NK-92 treated with Interleukin-12 subunit alpha and Interleukin-12 subunit beta, amount 100 ng/mL, for 24 hours (cell line): ENCODE data around the gene GSTA5.
"Not testable (repeated sequence)": the region's sequence is repeated elsewhere in the genome, so short reads cannot be mapped to it uniquely, and the experiment has no call there.

Experiments
- DNase-seq: peaks from one replicate; lab custom pipeline; 2025; lab: John Stamatoyannopoulos, UW

GSTA5 gene

DNA sequence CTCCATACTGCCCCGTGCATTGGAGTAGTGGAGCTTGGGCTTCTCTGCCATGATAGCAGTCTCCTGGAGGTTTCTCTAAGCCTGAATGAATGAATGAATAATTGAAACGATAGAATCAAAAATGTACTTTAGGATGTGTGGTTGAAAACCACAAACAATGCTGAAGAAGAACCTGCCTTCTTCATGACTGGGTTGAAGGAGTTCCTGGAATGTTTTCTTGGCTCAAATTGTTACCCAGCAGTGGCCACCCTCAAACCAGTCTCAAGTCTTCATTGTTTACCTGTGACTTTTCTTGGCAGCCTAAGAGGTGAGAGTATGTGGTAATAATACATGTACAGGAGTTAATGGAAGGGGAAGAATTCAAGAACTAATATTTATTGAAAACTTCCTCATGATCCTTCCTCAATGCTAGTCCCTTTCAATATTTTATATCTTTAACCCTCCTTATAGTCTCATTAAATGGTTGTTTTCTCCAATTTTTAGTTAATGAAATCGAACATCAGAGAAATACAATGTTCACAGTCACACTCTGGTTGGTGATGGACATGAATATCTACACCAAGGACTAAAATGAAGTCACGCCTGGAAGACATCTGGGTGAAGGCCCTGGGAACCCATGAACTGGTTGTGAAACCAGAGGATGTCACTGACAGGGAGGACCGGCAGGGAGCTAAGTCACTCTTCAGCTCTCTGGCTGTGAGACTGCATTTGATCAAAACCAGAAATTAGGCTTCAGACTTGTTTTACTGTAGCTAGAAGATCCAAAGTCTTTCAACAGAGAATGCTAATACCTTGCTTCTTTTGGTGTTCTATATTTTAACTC, at the start of gene GSTA5:
GSTA5 (minus strand) TSS at position 51 of the 823 bp plus-strand sequence.
- DNase-seq, result no peak

DNA sequence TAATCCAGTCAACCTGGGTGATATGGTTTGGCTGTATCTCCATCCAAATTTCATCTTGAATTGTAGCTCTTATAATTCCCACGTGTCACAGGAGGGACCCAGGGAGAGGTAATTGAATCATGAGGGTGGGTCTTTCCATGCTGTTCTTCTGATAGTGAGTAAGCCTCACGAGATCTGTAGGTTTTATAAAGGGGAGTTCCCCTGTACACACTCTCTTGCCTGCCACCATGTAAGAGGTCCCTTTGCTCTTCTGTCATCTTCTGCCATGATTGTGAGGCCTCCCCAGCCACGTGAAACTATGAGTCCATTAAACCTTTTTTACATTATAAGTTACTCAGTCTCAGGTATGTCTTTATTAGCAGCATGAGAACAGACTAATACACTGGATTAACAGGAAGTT, 49.4 kb upstream of the GSTA5 start:
- no peak for DNase-seq

- no peak for DNase-seq
Measured at GRCh38 chr6:52887910-52888524, 47.4 kb upstream of the GSTA5 start.

DNA sequence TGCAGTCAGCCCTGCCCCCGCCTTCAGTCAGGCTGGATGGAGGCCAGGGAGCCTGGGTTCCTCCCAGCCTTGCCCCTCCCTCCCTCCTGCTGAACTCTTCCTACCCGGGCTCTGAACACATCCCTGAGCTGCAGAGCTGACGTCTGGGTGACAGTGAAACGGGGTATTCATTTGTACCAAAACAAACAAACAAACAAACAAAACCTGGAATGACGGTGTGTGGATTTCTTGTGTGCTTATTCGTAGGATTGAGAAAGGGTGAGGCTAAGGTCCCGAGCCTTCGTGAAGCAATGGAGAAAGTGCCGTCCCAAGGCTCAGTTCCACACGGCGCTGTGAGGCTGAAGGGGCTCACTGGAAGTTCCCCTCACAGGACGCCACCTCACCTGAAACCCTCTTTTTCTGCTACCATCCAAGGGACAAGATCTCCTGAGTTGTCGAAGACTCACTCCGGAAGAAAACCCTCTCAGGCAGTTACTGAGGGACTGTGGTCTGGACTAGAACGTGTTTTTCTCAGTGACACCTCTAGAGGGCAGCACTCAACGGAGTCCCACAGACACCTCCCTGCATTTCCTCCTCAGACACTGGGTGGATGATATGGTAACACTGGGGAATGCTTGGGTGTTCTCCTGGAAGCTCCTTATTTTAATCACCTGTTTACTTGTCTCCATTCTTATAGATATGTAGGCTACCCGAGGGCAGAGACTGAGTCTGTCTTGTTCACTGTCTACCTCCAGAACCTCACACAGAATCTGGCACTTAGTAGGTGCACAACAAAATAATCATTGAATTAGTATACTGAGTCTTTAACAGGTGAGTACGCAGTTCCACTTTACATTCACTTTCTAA, 41.6 kb upstream of the GSTA5 start:
- peak; percentile 27 for DNase-seq

GRCh38 chr6:52881662-52881995, 41.0 kb upstream of the GSTA5 start:
- DNase-seq, result no peak

DNA sequence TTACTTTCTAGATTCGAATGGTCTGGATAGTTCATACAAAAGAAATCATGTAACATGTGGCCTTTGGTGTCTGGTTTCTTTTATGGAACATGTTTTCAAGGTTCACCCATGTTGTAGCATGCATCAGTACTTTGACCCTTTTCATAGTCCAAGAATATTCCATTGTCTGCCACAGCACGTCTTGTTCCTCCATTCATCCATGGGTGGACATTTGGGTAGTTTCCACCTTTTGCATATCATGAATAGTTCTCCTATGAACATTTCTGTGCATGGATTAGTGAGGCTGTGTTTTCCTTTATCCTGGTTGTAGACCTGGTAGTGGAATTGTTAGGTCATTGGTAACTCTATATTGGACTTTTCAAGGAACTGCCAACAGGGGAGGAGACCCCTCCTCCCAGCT, 37.2 kb upstream of the GSTA5 start:
- DNase-seq, result no peak

- no peak for DNase-seq
Measured at GRCh38 chr6:52877168-52877567, 36.6 kb upstream of the GSTA5 start.

- no peak for DNase-seq
Measured at GRCh38 chr6:52876056-52876787, 35.6 kb upstream of the GSTA5 start.

DNA sequence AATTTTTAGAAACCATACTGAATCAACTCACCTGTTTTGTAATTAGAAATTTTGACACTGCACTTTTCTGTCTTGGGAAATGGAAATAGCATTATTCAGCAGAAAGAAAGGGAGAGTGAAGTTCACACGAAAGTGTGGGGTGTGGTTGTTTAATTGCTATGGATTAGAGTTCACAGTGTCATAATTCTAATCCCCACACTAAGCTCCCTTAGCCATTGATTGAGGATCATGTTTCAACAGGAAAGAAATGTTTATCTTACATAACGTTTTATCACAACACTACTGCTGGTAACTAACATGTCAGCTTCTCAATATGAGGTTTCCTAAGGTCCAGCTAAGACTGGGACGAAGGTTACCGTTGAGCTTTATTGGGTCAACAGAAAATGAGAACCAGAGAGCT, 31.4 kb upstream of the GSTA5 start:
- DNase-seq, result no peak

DNA sequence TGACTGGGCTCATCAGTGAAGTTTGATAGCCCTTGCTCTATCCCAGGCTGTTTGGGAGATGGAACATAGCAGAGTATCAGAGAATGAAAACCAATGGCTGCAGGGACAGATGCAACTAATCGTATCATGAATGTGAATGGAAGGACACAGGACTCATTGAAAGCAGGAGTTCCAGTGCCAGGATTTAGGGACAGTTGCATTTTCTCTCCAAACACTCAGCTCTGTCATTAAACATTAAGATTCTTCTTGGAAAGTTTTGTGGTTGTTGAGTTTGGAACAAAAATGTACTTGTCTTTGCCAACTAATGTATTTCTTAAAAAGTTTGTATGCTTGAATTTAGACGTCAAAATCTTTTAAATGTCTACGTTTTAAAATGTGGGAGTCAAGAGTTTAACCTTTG, 31.0 kb upstream of the GSTA5 start:
- no peak for DNase-seq

DNA sequence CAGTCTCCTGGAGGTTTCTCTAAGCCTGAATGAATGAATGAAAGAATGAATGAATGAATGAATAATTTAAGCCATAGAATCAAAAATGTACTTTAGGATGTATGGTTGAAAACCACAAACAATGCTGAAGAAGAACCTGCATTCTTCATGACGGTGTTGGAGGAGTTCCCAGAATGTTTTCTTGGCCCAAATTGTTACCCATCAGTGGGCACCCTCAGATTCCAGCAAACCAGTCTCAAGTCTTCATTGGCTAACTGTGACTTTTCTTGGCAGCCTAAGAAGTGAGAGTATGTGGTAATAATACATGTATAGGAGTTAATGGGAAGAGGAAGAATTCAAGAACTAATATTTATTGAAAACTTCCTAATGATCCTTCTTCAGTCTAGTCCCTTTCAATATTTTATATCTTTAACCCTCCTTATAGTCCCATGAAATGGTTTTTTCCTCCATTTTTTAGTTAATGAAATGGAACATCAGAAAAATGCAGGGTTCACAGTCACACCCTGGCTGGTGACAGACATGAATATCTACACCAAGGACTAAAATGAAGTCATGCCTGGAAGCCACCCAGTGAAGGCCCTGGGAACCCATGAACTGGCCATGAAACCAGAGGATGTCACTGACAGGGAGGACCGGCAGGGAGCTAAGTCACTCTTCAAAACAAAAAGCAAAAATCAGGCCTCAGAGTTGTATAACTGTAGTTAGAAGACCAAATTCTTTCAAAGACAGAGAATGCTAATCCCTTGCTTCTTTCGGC, 29.9 kb upstream of the GSTA5 start:
- DNase-seq, result not testable (repeated sequence)

DNA sequence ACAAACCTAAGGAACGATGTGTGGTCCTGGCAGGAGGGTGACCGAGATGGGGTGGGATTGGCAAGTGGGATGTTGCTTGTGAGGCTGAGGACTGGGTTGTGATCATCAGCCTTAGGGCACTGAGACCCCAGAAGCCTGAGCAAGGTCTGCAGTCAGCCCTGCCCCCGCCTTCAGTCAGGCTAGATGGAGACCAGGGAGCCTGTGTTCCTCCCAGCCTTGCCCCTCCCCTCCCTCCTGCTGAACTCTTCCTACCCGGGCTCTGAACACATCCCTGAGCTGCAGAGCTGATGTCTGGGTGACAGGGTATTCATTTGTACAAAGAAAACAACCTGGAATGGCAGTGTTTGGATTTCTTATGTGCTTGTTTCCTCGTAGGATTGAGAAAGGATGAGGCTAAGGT, 28.3 kb upstream of the GSTA5 start:
- not testable (repeated sequence) for DNase-seq

DNA sequence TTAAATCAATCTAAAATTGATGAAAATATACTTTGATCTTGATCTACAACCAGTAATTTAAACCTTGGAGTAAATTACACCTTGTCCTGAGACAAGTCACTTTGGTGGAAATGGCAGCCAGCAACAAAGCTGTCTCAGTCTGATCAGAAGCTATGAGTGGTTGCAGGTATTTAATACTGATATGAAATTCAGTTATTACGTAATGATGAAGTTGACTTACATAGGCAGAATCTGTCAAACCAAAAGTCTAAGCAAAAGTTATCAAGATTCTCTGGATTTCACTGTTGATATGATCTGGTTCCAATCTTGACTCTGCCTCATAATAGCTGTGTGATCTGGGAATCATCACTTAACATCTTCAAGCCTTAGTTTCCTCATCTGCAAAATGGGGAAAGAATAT, 27.6 kb upstream of the GSTA5 start:
- no peak for DNase-seq

DNA sequence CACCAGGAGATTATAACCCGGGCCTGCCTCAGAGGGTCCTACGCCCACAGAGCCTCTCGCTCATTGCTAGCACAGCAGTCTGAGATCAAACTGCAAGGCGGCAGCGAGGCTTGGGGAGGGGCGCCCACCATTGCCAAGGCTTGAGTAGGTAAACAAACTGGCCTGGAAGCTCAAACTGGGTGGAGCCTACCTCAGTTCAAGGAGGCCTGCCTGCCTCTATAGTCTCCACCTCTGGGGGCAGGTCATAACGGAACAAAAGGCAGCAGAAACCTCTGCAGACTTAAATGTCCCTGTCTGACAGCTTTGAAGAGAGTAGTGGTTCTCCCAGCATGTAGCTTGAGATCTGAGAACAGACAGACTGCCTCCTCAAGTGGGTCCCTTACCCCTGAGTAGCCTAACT, 20.5 kb upstream of the GSTA5 start:
- DNase-seq, result not testable (repeated sequence)

DNA sequence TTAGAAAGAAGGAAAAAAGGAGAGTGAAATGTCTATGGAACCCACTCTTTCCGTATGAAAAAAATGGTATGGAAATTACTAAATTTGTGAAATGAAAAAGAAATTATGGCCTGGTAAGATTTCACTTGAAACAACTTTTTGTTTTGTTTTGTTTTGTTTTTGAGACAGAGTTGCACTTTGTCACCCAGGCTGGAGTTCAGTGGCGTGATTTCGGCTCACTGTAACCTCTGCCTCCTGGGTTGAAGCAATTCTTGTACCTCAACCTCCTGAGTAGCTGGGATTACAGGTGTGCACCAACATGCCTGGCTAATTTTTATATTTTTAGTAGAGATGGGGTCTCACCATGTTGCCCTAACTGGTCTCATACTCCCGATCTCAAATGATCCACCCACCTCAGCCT, 17.8 kb upstream of the GSTA5 start:
- DNase-seq, result no peak

DNA sequence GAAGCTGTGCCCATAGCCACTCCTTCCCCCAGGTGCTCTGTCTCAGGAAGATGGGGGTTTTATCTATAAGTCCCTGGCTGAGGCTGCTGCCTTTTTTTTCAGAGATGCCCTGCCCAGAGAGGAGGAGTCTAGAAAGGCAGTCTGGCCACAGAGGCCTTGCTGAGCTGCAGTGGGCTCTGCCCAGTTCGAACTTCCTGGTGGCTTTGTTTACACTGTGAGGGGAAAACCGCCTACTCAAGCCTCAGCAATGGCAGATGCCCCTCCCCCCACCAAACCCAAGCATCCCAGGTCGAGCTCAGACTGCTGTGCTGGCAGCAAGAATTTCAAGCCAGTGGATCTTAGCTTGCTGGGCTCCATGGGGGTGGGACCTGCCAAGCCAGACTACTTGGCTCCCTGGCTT, 15.5 kb upstream of the GSTA5 start:
- not testable (repeated sequence) for DNase-seq

GRCh38 chr6:52849137-52849536, 8.5 kb upstream of the GSTA5 start:
- DNase-seq, result no peak

GRCh38 chr6:52846002-52846401, 5.4 kb upstream of the GSTA5 start:
- DNase-seq, result no peak

GRCh38 chr6:52843605-52844004, 3.0 kb upstream of the GSTA5 start:
- no peak for DNase-seq

DNA sequence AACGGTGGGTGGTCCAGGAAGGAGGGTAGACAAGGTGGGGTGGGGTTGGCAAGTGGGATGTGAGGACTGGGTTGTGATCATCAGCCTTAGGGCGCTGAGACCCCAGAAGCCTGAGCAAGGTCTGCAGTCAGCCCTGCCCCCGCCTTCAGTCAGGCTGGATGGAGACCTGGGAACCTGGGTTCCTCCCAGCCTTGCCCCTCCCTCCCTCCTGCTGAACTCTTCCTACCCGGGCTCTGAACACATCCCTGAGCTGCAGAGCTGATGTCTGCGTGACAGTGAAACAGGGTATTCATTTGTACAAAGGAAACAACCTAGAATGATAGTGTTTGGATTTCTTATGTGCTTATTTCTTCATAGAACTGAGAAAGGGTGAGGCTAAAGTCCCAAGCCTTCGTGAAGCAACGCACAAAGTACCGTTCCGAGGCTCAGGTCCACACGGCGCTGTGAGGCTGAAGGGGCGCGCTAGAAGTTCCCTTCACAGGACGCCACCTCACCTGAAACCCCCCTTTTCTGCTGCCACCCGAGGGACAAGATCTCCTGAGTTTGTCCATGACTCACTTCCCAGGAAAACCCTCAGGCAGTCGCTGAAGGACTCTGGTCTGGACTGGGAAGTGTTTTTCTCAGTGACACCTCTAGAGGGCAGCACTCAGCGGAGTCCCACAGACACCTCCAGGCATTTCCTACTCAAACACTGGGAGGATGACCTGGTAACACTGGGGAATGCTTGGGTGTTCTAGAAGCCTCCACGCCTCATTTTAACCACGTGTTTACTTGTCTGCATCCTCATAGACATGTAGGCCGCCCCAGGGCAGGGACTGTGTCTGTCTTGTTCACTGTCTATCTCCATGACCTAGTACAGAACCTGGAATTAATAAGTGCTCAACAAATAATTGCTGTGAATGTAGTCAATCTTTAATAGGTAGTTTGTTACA, 1.2 kb downstream of the GSTA5 start:
- peak; percentile 17 for DNase-seq
